Neuron (in vitro differentiated cells): Measurements from ENCODE around the gene CCDC200.

ENCODE experiments used
- H2AFZ ChIP-seq: one replicate; pipeline ENCODE4 v1.6.1; 2013; ENCODE audit warnings: low read depth, mild to moderate bottlenecking, inconsistent platforms, low read length, moderate library complexity
- H3K27me3 ChIP-seq: one replicate; pipeline ENCODE4 v1.6.1; 2013; ENCODE audit warnings: low read length; ENCODE audit not compliant: insufficient read depth
- H3K36me3 ChIP-seq: one replicate; pipeline ENCODE4 v1.6.1; 2013; ENCODE audit warnings: low read length; ENCODE audit not compliant: insufficient read depth
- H3K4me1 ChIP-seq: one replicate; pipeline ENCODE4 v1.6.1; 2013; ENCODE audit warnings: low read length; ENCODE audit not compliant: insufficient read depth
- H3K4me3 ChIP-seq: 2 replicates; pipeline ENCODE4 v1.5.1; 2013; ENCODE audit warnings: mild to moderate bottlenecking, low read length, moderate library complexity
- H3K9me3 ChIP-seq: one replicate; pipeline ENCODE4 v1.6.1; 2013; ENCODE audit warnings: low read length

CCDC200 gene

GRCh38 chr17:43224146-43224705, 4.2 kb downstream of the CCDC200 start:
- Histone ChIP-seq H2AFZ (no peak overlapping the region), H3K4me1 (no peaks in the 10 kb centered on the region), H3K4me3 (no peak overlapping the region), H3K9me3 (no peaks in the 10 kb centered on the region), H3K27me3 (no peaks in the 10 kb centered on the region), H3K36me3 (no peaks in the 10 kb centered on the region)

- H3K36me3 ChIP-seq = no peaks in the 10 kb centered on the region
- no peaks in the 10 kb centered on the region for H3K27me3 ChIP-seq
- H3K9me3 ChIP-seq = no peaks in the 10 kb centered on the region
- no peak overlapping the region for H2AFZ ChIP-seq
- H3K4me1 ChIP-seq = no peaks in the 10 kb centered on the region
- H3K4me3 ChIP-seq = no peak overlapping the region
These were observed 7.8 kb downstream of the CCDC200 start for GRCh38 chr17:43220511-43221125.

- Histone ChIP-seq H3K4me3 (no peak overlapping the region), H3K36me3 (no peaks in the 10 kb centered on the region), H3K9me3 (no peaks in the 10 kb centered on the region), H3K27me3 (no peaks in the 10 kb centered on the region), H2AFZ (no peak overlapping the region), H3K4me1 (no peaks in the 10 kb centered on the region)
These were observed 8.6 kb downstream of the CCDC200 start for GRCh38 chr17:43219746-43220380.

GRCh38 chr17:43219001-43219400, 9.4 kb downstream of the CCDC200 start:
- H3K27me3 ChIP-seq = no peaks in the 10 kb centered on the region
- H3K9me3 ChIP-seq = no peaks in the 10 kb centered on the region
- no peaks in the 10 kb centered on the region for H3K36me3 ChIP-seq
- no peaks in the 10 kb centered on the region for H3K4me1 ChIP-seq
- H3K4me3 ChIP-seq = no peak overlapping the region
- no peak overlapping the region for H2AFZ ChIP-seq

- H3K4me3 ChIP-seq = no peak overlapping the region
- H3K4me1 ChIP-seq = no peaks in the 10 kb centered on the region
- peaks cover 4% of the 10 kb centered on the region for H3K36me3 ChIP-seq
- H2AFZ ChIP-seq = no peak overlapping the region
- H3K27me3 ChIP-seq = no peaks in the 10 kb centered on the region
- no peaks in the 10 kb centered on the region for H3K9me3 ChIP-seq
These were observed 10.8 kb downstream of the CCDC200 start for GRCh38 chr17:43217614-43218087.

GRCh38 chr17:43216762-43217613, 11.4 kb downstream of the CCDC200 start:
- Histone ChIP-seq H3K4me3 (no peak overlapping the region), H3K27me3 (no peaks in the 10 kb centered on the region), H3K9me3 (no peaks in the 10 kb centered on the region), H2AFZ (no peak overlapping the region), H3K4me1 (no peaks in the 10 kb centered on the region), H3K36me3 (peaks cover 7% of the 10 kb centered on the region)

- Histone ChIP-seq H2AFZ (no peak overlapping the region), H3K9me3 (no peaks in the 10 kb centered on the region), H3K4me3 (no peak overlapping the region), H3K36me3 (peaks cover 8% of the 10 kb centered on the region), H3K4me1 (no peaks in the 10 kb centered on the region), H3K27me3 (no peaks in the 10 kb centered on the region)
These were observed 12.1 kb downstream of the CCDC200 start for GRCh38 chr17:43216369-43216761.

GRCh38 chr17:43215341-43215740, 13.1 kb downstream of the CCDC200 start:
- no peaks in the 10 kb centered on the region for H3K4me1 ChIP-seq
- no peak overlapping the region for H2AFZ ChIP-seq
- no peaks in the 10 kb centered on the region for H3K9me3 ChIP-seq
- H3K4me3 ChIP-seq = no peak overlapping the region
- peaks cover 10% of the 10 kb centered on the region for H3K36me3 ChIP-seq
- H3K27me3 ChIP-seq = no peaks in the 10 kb centered on the region

- Histone ChIP-seq H2AFZ (no peak overlapping the region), H3K36me3 (peaks cover 22% of the 10 kb centered on the region), H3K9me3 (no peaks in the 10 kb centered on the region), H3K4me3 (no peak overlapping the region), H3K4me1 (no peaks in the 10 kb centered on the region), H3K27me3 (no peaks in the 10 kb centered on the region)
These were observed 14.9 kb downstream of the CCDC200 start for GRCh38 chr17:43213545-43213944.

GRCh38 chr17:43212641-43213490, 15.6 kb downstream of the CCDC200 start:
- H3K9me3 ChIP-seq = no peaks in the 10 kb centered on the region
- H3K36me3 ChIP-seq = peaks cover 22% of the 10 kb centered on the region
- no peak overlapping the region for H3K4me3 ChIP-seq
- no peaks in the 10 kb centered on the region for H3K4me1 ChIP-seq
- H2AFZ ChIP-seq = no peak overlapping the region
- H3K27me3 ChIP-seq = no peaks in the 10 kb centered on the region

- Histone ChIP-seq H3K9me3 (no peaks in the 10 kb centered on the region), H3K4me1 (no peaks in the 10 kb centered on the region), H2AFZ (no peak within 1 kb of the TSS), H3K27me3 (no peaks in the 10 kb centered on the region), H3K4me3 (no peak within 1 kb of the TSS), H3K36me3 (peaks cover 29% of the 10 kb centered on the region)
These were observed 16.7 kb downstream of the CCDC200 start, which contains the start of gene TMEM106A for GRCh38 chr17:43211480-43212402. TMEM106A (plus strand) TSS chr17:43211875; CDS start chr17:43213042, 1,167 bp downstream.

GRCh38 chr17:43211123-43211479, 17.3 kb downstream of the CCDC200 start:
- H2AFZ ChIP-seq = no peak overlapping the region
- H3K9me3 ChIP-seq = no peaks in the 10 kb centered on the region
- no peaks in the 10 kb centered on the region for H3K4me1 ChIP-seq
- H3K4me3 ChIP-seq = no peak overlapping the region
- peaks cover 29% of the 10 kb centered on the region for H3K36me3 ChIP-seq
- H3K27me3 ChIP-seq = no peaks in the 10 kb centered on the region
